ENCODE data around the gene PLPP3.

DNA sequence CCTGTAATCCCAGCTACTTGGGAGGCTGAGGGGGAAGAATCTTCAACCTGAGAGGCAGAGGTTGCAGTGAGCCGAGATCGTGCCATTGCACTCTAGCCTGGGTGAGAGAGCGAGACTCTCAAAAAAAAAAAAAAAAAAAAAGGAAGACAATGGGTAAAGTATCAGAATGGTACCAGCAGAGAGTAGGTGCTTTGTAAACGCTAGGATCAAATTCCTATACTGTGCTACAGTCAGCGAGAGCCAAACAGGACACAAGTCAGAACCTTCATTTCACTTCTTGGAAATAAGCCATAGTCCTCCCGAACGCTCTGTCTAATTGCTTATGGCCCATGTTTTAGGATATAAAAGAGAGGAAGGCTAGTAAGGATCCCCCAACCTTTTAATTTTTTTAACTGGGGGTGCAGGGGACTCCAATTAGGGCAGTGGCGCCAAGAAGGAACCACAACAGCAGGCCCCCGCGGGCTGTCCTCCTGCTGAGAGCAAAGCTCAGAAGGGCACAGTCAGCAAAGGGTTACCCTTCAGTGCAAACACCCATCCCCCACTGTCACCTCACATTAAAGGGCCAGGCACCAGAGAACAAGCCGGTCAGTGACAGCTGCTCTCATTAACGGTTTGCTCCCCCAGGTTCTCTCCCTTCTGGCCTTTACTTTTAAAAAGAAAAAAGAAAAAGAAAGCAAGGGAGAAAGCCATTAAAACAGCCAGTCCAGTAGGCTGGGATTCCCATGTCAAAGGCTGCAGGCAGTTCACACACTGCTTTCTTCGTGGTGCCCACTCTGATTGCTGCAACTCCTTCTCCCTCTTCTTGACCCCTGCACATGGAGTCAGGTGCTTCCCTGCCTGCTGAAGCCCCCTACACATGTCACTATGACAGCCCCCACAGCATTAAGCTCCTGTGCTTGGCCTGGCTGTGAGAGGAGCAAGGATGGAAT is 69.4 kb downstream of the PLPP3 start:
- TF ChIP-seq, protein P1, sequence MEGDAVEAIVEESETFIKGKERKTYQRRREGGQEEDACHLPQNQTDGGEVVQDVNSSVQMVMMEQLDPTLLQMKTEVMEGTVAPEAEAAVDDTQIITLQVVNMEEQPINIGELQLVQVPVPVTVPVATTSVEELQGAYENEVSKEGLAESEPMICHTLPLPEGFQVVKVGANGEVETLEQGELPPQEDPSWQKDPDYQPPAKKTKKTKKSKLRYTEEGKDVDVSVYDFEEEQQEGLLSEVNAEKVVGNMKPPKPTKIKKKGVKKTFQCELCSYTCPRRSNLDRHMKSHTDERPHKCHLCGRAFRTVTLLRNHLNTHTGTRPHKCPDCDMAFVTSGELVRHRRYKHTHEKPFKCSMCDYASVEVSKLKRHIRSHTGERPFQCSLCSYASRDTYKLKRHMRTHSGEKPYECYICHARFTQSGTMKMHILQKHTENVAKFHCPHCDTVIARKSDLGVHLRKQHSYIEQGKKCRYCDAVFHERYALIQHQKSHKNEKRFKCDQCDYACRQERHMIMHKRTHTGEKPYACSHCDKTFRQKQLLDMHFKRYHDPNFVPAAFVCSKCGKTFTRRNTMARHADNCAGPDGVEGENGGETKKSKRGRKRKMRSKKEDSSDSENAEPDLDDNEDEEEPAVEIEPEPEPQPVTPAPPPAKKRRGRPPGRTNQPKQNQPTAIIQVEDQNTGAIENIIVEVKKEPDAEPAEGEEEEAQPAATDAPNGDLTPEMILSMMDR (conservative IDR thresholded peaks at IDR 0.05 in 1 of 2, IDR thresholded peaks at IDR 0.05 in 1 of 2; ENCODE audit: low read depth in 1 of 2, low read length in 2 of 2), result no peak
- no peak for TF ChIP-seq EZH2 (IDR thresholded peaks at IDR 0.05; ENCODE audit: low read length, missing control alignments)

Measured in fibroblast of lung (primary cell).